MM.1S (cell line): ENCODE results near the gene RNF208.
A peak's percentile ranks its signal among the peaks of the same experiment; 100 is the strongest.

Experiments
- DNase-seq: peaks from one replicate; pipeline ENCODE4 v3.0.0-alpha.2; 2015
- H2AFZ ChIP-seq: fragments of 300-600 bp; sonication (generic); 2 replicates; pipeline ENCODE4 v1.6.0; 2016; ENCODE audit warnings: antibody characterized with exemption, low read length
- H3F3A ChIP-seq: fragments of 300-600 bp; sonication (generic); 2 replicates; pipeline ENCODE4 v1.6.1; 2016; ENCODE audit warnings: mild to moderate bottlenecking, antibody characterized with exemption, low read length, moderate library complexity, mixed read lengths; ENCODE audit not compliant: insufficient read depth
- H3K27ac ChIP-seq: fragments of 300-600 bp; sonication (generic); 2 replicates; pipeline ENCODE4 v1.5.1; 2016; ENCODE audit warnings: mild to moderate bottlenecking, low read length
- H3K27me3 ChIP-seq: fragments of 300-600 bp; sonication (generic); replicated peaks from 2 replicates; pipeline ENCODE4 v1.6.0; 2016; ENCODE audit warnings: low read length; ENCODE audit not compliant: insufficient read depth
- H3K36me3 ChIP-seq: fragments of 300-600 bp; sonication (generic); replicated peaks from 2 replicates; pipeline ENCODE4 v1.6.1; 2016; ENCODE audit warnings: mild to moderate bottlenecking, low read length, mixed read lengths; ENCODE audit not compliant: insufficient read depth
- H3K4me1 ChIP-seq: fragments of 300-600 bp; sonication (generic); 2 replicates; pipeline ENCODE4 v1.6.1; 2016; ENCODE audit warnings: low read length, mixed read lengths
- H3K4me2 ChIP-seq: fragments of 300-600 bp; sonication (generic); 2 replicates; pipeline ENCODE4 v1.6.0; 2016; ENCODE audit warnings: low read depth, low read length
- H3K4me3 ChIP-seq: fragments of 300-600 bp; sonication (generic); 2 replicates; pipeline ENCODE4 v1.5.1; 2016; ENCODE audit warnings: low read length, mixed read lengths
- H3K79me2 ChIP-seq: fragments of 300-600 bp; sonication (generic); 2 replicates; pipeline ENCODE4 v1.6.1; 2016; ENCODE audit warnings: mixed run types, low read length, mixed read lengths
- H3K9ac ChIP-seq: fragments of 300-600 bp; sonication (generic); 2 replicates; pipeline ENCODE4 v1.6.1; 2016; ENCODE audit warnings: low read length, mixed read lengths
- H3K9me2 ChIP-seq: fragments of 300-600 bp; sonication (generic); replicated peaks from 2 replicates; pipeline ENCODE4 v1.6.1; 2016; ENCODE audit warnings: mild to moderate bottlenecking, low read length, mixed read lengths; ENCODE audit not compliant: insufficient read depth
- H3K9me3 ChIP-seq: fragments of 300-600 bp; sonication (generic); replicated peaks from 2 replicates; pipeline ENCODE4 v1.6.1; 2016; ENCODE audit warnings: mild to moderate bottlenecking, low read length, mixed read lengths; ENCODE audit not compliant: insufficient read depth
- H4K20me1 ChIP-seq: fragments of 300-600 bp; sonication (generic); 2 replicates; pipeline ENCODE4 v1.6.1; 2016; ENCODE audit warnings: mild to moderate bottlenecking, low read length, moderate library complexity, mixed read lengths; ENCODE audit not compliant: insufficient read depth
- CTCF ChIP-seq: fragments of 300-600 bp; sonication (generic); IDR thresholded peaks from 2 replicates; pipeline ENCODE4 v1.5.1; 2016; ENCODE audit warnings: antibody characterized with exemption, low read length, mixed read lengths
- EZH2 ChIP-seq: fragments of 300-600 bp; sonication (generic); optimal IDR thresholded peaks from 2 replicates; pipeline ENCODE3; 2017; ENCODE audit warnings: low read depth, mild to moderate bottlenecking, antibody characterized with exemption, low read length, mixed read lengths
- EZH2phosphoT487 ChIP-seq: fragments of 300-600 bp; sonication (generic); IDR thresholded peaks from 2 replicates; pipeline ENCODE4 v1.6.1; 2018; ENCODE audit warnings: antibody characterized with exemption, low read length

Gene RNF208

GRCh38 chr9:137242269-137243203, 20.5 kb upstream of the RNF208 start:
- H3K9ac ChIP-seq, result peak overlapping the region; percentile 82
- no peak overlapping the region for H2AFZ ChIP-seq
- no peak for DNase-seq
- peaks cover 28% of the 10 kb centered on the region; the same call in 1 of the 2 replicates for H3F3A ChIP-seq
- H3K27me3 ChIP-seq, result no peaks in the 10 kb centered on the region
- H3K79me2 ChIP-seq, result peaks cover 31% of the 10 kb centered on the region
- no peaks in the 10 kb centered on the region for H3K9me2 ChIP-seq
- H3K27ac ChIP-seq, result no peak overlapping the region
- peaks cover 16% of the 10 kb centered on the region for H4K20me1 ChIP-seq
- H3K4me1 ChIP-seq, result peaks cover 10% of the 10 kb centered on the region; the same call in 1 of the 2 replicates
- TF ChIP-seq CTCF, result no peak
- TF ChIP-seq EZH2phosphoT487, result no peak
- TF ChIP-seq EZH2, result no peak
- no peaks in the 10 kb centered on the region for H3K9me3 ChIP-seq
- peak overlapping the region; percentile 81 for H3K4me3 ChIP-seq
- peak overlapping the region; percentile 92 for H3K4me2 ChIP-seq
- no peaks in the 10 kb centered on the region; the same call in 1 of the 2 replicates for H3K36me3 ChIP-seq

GRCh38 chr9:137241490-137242268, 19.6 kb upstream of the RNF208 start:
- Histone ChIP-seq H3K27ac (peak overlapping the region; percentile 49; the same call in 1 of the 2 replicates), H3K9me3 (no peaks in the 10 kb centered on the region), H3K79me2 (peaks cover 31% of the 10 kb centered on the region), H3K9ac (peak overlapping the region; percentile 82), H3K4me2 (peak overlapping the region; percentile 92), H3K4me3 (peak overlapping the region; percentile 81), H3K36me3 (no peaks in the 10 kb centered on the region; the same call in 1 of the 2 replicates), H3K27me3 (no peaks in the 10 kb centered on the region), H3K4me1 (peaks cover 12% of the 10 kb centered on the region; the same call in 1 of the 2 replicates), H3F3A (peaks cover 28% of the 10 kb centered on the region; the same call in 1 of the 2 replicates), H4K20me1 (peaks cover 16% of the 10 kb centered on the region), H3K9me2 (no peaks in the 10 kb centered on the region), H2AFZ (no peak overlapping the region)
- TF ChIP-seq EZH2, result no peak
- no peak for TF ChIP-seq EZH2phosphoT487
- no peak for TF ChIP-seq CTCF
- peak; percentile 53 for DNase-seq

GRCh38 chr9:137240841-137241489, 18.9 kb upstream of the RNF208 start, which contains the start of gene TUBB4B:
TUBB4B (plus strand) TSS chr9:137241287; CDS start chr9:137241361, 74 bp downstream.
- DNase-seq, result peak; percentile 99
- H3K4me2 ChIP-seq, result peak within 1 kb of the TSS; percentile 92
- H3K9me2 ChIP-seq, result no peaks in the 10 kb centered on the region
- peaks cover 18% of the 10 kb centered on the region; the same call in 1 of the 2 replicates for H3K4me1 ChIP-seq
- no peaks in the 10 kb centered on the region; the same call in 1 of the 2 replicates for H3K36me3 ChIP-seq
- H3K9me3 ChIP-seq, result no peaks in the 10 kb centered on the region
- H3K79me2 ChIP-seq, result peaks cover 31% of the 10 kb centered on the region
- H3K9ac ChIP-seq, result peak within 1 kb of the TSS; percentile 83
- H2AFZ ChIP-seq, result peak within 1 kb of the TSS; percentile 86
- peak within 1 kb of the TSS; percentile 93 for H3K4me3 ChIP-seq
- TF ChIP-seq EZH2phosphoT487 (no peak), EZH2 (no peak), CTCF (no peak)
- peaks cover 2% of the 10 kb centered on the region; the same call in 1 of the 2 replicates for H3K27me3 ChIP-seq
- peak within 1 kb of the TSS; percentile 92 for H3K27ac ChIP-seq
- peaks cover 16% of the 10 kb centered on the region for H4K20me1 ChIP-seq
- peaks cover 28% of the 10 kb centered on the region; the same call in 1 of the 2 replicates for H3F3A ChIP-seq
